HepG2 (cell line): ENCODE data around the gene ATXN7L3. TPM values are rescaled to one million over a fixed set of nuclear protein-coding genes. Genes with fewer than 3 reads are reported as not detected.

Source experiments
- CERS6 ChIP-seq: sonication (generic); formaldehyde crosslinking; IDR thresholded peaks from 2 replicates; pipeline ENCODE4 v1.5.0; 2020; ENCODE audit warnings: missing genetic modification reagents
- CHCHD3 ChIP-seq: sonication (generic); formaldehyde crosslinking; IDR thresholded peaks from 2 replicates; pipeline ENCODE4 v1.8.0; 2022; ENCODE audit warnings: mild to moderate bottlenecking, missing genetic modification reagents, moderate library complexity
- FOSL1 ChIP-seq: sonication (generic); formaldehyde crosslinking; IDR thresholded peaks from 2 replicates; pipeline ENCODE4 v1.9.0; 2021; ENCODE audit warnings: missing genetic modification reagents, borderline replicate concordance
- GPN1 ChIP-seq: sonication (generic); formaldehyde crosslinking; IDR thresholded peaks from 2 replicates; pipeline ENCODE4 v1.5.1; 2020; ENCODE audit warnings: missing genetic modification reagents, borderline replicate concordance
- HIC2 ChIP-seq: sonication (generic); formaldehyde crosslinking; IDR thresholded peaks from 2 replicates; pipeline ENCODE4 v1.9.0; 2022; ENCODE audit warnings: low read depth, missing genetic modification reagents
- LBX2 ChIP-seq: sonication (generic); formaldehyde crosslinking; IDR thresholded peaks from 2 replicates; pipeline ENCODE4 v1.5.0; 2020; ENCODE audit warnings: missing genetic modification reagents, mild to moderate bottlenecking, borderline replicate concordance
- MED1 ChIP-seq: sonication (generic); formaldehyde crosslinking; IDR thresholded peaks from 2 replicates; pipeline ENCODE4 v1.4.0; 2020; ENCODE audit warnings: missing genetic modification reagents
- MEF2D ChIP-seq: sonication (generic); formaldehyde crosslinking; IDR thresholded peaks from 2 replicates; pipeline ENCODE4 v1.5.1; 2020; ENCODE audit warnings: mild to moderate bottlenecking, missing genetic modification reagents
- MEIS2 ChIP-seq: sonication (generic); formaldehyde crosslinking; IDR thresholded peaks from 2 replicates; pipeline ENCODE4 v1.9.0; 2021; ENCODE audit warnings: mild to moderate bottlenecking, missing genetic modification reagents
- NFATC3 ChIP-seq: sonication (generic); formaldehyde crosslinking; IDR thresholded peaks from 2 replicates; pipeline ENCODE4 v1.5.1; 2020; ENCODE audit warnings: mild to moderate bottlenecking, missing genetic modification reagents
- PHF8 ChIP-seq: sonication (generic); formaldehyde crosslinking; IDR thresholded peaks from 2 replicates; pipeline ENCODE4 v1.5.0; 2020; ENCODE audit warnings: missing genetic modification reagents
- RARA ChIP-seq: IDR thresholded peaks from 2 replicates; pipeline ENCODE4 v1.6.1; 2016; ENCODE audit warnings: missing genetic modification reagents, missing compliant biosample characterization
- RXRB ChIP-seq: IDR thresholded peaks from 2 replicates; pipeline ENCODE4 v1.6.1; 2016; ENCODE audit warnings: borderline replicate concordance, missing genetic modification reagents, missing compliant biosample characterization
- WIZ ChIP-seq: sonication (generic); formaldehyde crosslinking; IDR thresholded peaks from 2 replicates; pipeline ENCODE4 v1.5.1; 2020; ENCODE audit warnings: mild to moderate bottlenecking, missing genetic modification reagents
- ZFP36 ChIP-seq: fragments of 150-350 bp; IDR thresholded peaks from 2 replicates; pipeline ENCODE4 v1.6.1; 2018; ENCODE audit warnings: borderline replicate concordance, low read length, low read depth; ENCODE audit not compliant: partially characterized antibody
- ZFY ChIP-seq: sonication (generic); formaldehyde crosslinking; IDR thresholded peaks from 2 replicates; pipeline ENCODE4 v1.4.0; 2020; ENCODE audit warnings: missing genetic modification reagents
- ZMYM3 ChIP-seq: sonication (generic); formaldehyde crosslinking; IDR thresholded peaks from 2 replicates; pipeline ENCODE4 v1.5.1; 2020; ENCODE audit warnings: mild to moderate bottlenecking, missing genetic modification reagents
- ZNF207 ChIP-seq: fragments of 450-650 bp; IDR thresholded peaks from 2 replicates; pipeline ENCODE4 v1.6.1; 2016; ENCODE audit warnings: antibody characterized with exemption, borderline replicate concordance
- ZNF331 ChIP-seq: sonication (generic); formaldehyde crosslinking; IDR thresholded peaks from 2 replicates; pipeline ENCODE4 v1.4.0; 2020; ENCODE audit warnings: missing genetic modification reagents
- ZNF430 ChIP-seq: sonication (generic); formaldehyde crosslinking; IDR thresholded peaks from 2 replicates; pipeline ENCODE4 v1.9.0; 2021; ENCODE audit warnings: mild to moderate bottlenecking, missing genetic modification reagents
- ZNF563 ChIP-seq: sonication (generic); formaldehyde crosslinking; IDR thresholded peaks from 2 replicates; pipeline ENCODE4 v1.8.0; 2022; ENCODE audit warnings: mild to moderate bottlenecking, moderate library complexity, missing genetic modification reagents
- ZNF607 ChIP-seq: sonication (generic); formaldehyde crosslinking; IDR thresholded peaks from 2 replicates; pipeline ENCODE4 v1.5.1; 2020; ENCODE audit warnings: missing genetic modification reagents, mild to moderate bottlenecking, borderline replicate concordance
- ZNF703 ChIP-seq: sonication (generic); formaldehyde crosslinking; IDR thresholded peaks from 2 replicates; pipeline ENCODE4 v1.5.1; 2020; ENCODE audit warnings: missing genetic modification reagents, mild to moderate bottlenecking, moderate library complexity, borderline replicate concordance
- ZNF768 ChIP-seq: sonication (generic); formaldehyde crosslinking; IDR thresholded peaks from 2 replicates; pipeline ENCODE4 v1.4.0; 2020; ENCODE audit warnings: missing genetic modification reagents
- ZNF788 ChIP-seq: sonication (generic); formaldehyde crosslinking; IDR thresholded peaks from 2 replicates; pipeline ENCODE4 v1.5.0; 2020; ENCODE audit warnings: mild to moderate bottlenecking, missing genetic modification reagents, borderline replicate concordance
- polyA plus RNA-seq, 8 experiments: library from polyadenylated mRNA; depleted of rRNA in 3 of 8; stranded (reverse) in 7 of 8; unstranded in 1 of 8; fragments of >200 nt; fragmentation: Illumina TruSeq in 4 of 8; extraction: Trizol in 4 of 8; gene quantifications; 2 replicates each; pipeline versions ENCODE4 v1.2.1 to v1.2.3, GENCODE V29; 2011 to 2016; ENCODE audit warnings: low read depth in 4 of 8, missing spikeins in 1 of 8, mixed read lengths in 1 of 8; ENCODE audit not compliant: insufficient read depth in 1 of 8
- total RNA-seq, 5 experiments: library from RNA; depleted of rRNA; stranded (reverse); fragments of >200 nt; fragmentation: Illumina TruSeq; extraction: Trizol; gene quantifications; 2 replicates each; pipeline ENCODE4 v1.2.3, GENCODE V29; 2016; ENCODE audit warnings: low read depth in 1 of 5
- TF ChIP-seq, protein P1 (sequence below): sonication (generic); formaldehyde crosslinking; IDR thresholded peaks from 2 replicates; pipeline ENCODE4 v1.5.1; 2020; ENCODE audit warnings: mild to moderate bottlenecking, missing genetic modification reagents, moderate library complexity

The ATXN7L3 gene
- total and polyA plus RNA-seq, 2 of the 13 experiments (the other 11 are each of a cell fraction or from before 2014, with no cell fraction given): 44.5 to 59.1 TPM

- TF ChIP-seq ZNF788 (CRISPR knock-in tag) (no peak), ZNF768 (peak; percentile 83), CHCHD3 (CRISPR knock-in tag) (no peak), RXRB (peak; percentile 77), GPN1 (CRISPR knock-in tag) (no peak), ZNF430 (peak; percentile 91), ZMYM3 (peak; percentile 25; the same call in 1 of the 2 replicates), HIC2 (CRISPR knock-in tag) (0 out of 2 replicates have a peak, but pooled peaks have one; percentile 41), FOSL1 (CRISPR knock-in tag) (no peak), RARA (CRISPR knock-in tag) (peak; percentile 72), MEIS2 (CRISPR knock-in tag) (0 out of 2 replicates have a peak, but pooled peaks have one; percentile 29), ZNF703 (no peak), LBX2 (no peak), ZFP36 (no peak), MED1 (CRISPR knock-in tag) (peak; percentile 9; the same call in 1 of the 2 replicates), NFATC3 (CRISPR knock-in tag) (no peak), MEF2D (CRISPR knock-in tag) (0 out of 2 replicates have a peak, but pooled peaks have one; percentile 65), ZNF207 (no peak), PHF8 (CRISPR knock-in tag) (no peak), WIZ (CRISPR knock-in tag) (no peak), ZNF331 (no peak), ZNF563 (0 out of 2 replicates have a peak, but pooled peaks have one; percentile 22), CERS6 (CRISPR knock-in tag) (no peak), ZFY (CRISPR knock-in tag) (no peak), ZNF607 (CRISPR knock-in tag) (no peak)
- TF ChIP-seq, protein P1, sequence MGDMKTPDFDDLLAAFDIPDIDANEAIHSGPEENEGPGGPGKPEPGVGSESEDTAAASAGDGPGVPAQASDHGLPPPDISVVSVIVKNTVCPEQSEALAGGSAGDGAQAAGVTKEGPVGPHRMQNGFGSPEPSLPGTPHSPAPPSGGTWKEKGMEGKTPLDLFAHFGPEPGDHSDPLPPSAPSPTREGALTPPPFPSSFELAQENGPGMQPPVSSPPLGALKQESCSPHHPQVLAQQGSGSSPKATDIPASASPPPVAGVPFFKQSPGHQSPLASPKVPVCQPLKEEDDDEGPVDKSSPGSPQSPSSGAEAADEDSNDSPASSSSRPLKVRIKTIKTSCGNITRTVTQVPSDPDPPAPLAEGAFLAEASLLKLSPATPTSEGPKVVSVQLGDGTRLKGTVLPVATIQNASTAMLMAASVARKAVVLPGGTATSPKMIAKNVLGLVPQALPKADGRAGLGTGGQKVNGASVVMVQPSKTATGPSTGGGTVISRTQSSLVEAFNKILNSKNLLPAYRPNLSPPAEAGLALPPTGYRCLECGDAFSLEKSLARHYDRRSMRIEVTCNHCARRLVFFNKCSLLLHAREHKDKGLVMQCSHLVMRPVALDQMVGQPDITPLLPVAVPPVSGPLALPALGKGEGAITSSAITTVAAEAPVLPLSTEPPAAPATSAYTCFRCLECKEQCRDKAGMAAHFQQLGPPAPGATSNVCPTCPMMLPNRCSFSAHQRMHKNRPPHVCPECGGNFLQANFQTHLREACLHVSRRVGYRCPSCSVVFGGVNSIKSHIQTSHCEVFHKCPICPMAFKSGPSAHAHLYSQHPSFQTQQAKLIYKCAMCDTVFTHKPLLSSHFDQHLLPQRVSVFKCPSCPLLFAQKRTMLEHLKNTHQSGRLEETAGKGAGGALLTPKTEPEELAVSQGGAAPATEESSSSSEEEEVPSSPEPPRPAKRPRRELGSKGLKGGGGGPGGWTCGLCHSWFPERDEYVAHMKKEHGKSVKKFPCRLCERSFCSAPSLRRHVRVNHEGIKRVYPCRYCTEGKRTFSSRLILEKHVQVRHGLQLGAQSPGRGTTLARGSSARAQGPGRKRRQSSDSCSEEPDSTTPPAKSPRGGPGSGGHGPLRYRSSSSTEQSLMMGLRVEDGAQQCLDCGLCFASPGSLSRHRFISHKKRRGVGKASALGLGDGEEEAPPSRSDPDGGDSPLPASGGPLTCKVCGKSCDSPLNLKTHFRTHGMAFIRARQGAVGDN (CRISPR knock-in tag): peak; percentile 37
Observed at GRCh38 chr17:44247440-44247841, 47.8 kb upstream of the ATXN7L3 start (continued).
